GM21367 (cell line): ENCODE data around the gene OR2T1.
"Not testable (repeated sequence)": the region's sequence is repeated elsewhere in the genome, so short reads cannot be mapped to it uniquely, and the experiment has no call there.

ENCODE experiments used
- ATAC-seq: cut with Tn5 transposase; IDR thresholded peaks from one replicate; pipeline ENCODE4 v1.9.1; 2021; ENCODE audit not compliant: unreplicated experiment

The OR2T1 gene

DNA sequence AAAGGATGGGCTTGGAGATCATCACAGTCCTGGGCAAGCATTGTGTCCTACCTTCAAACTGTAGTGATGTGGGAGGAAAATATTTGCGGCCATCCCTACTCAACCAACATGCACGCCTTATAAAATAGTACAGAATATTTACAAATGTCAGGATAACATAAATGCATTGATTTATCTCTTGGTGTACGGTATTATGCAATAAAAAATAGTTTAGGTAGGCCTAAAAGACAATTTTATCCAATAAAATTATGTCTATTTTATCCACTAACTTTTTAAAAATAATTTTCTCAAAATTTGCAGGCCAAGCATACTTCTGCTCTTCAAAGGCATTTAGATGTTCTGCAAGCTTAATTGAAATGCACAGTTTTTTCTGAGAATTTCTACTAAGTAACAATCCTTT, at the start of gene OR2T1:
TSS of gene OR2T1 (plus strand) at position 301 of the 400 bp plus-strand sequence. CDS start 3,100 bp downstream, outside the sequence.
- ATAC-seq, result no peak

- no peak for ATAC-seq
Observed at GRCh38 chr1:248359415-248359814, 43.4 kb upstream of the OR2T1 start.

- no peak for ATAC-seq
Observed at GRCh38 chr1:248361121-248361715, 41.6 kb upstream of the OR2T1 start, which contains the start of gene OR2T4. Gene OR2T4, plus strand, starts transcription at chr1:248361665. Its CDS starts 0 bp downstream, at chr1:248361665.

- no peak for ATAC-seq
Observed at GRCh38 chr1:248366609-248367008, 36.2 kb upstream of the OR2T1 start.

- ATAC-seq, result no peak
Observed at GRCh38 chr1:248372394-248372793, 30.5 kb upstream of the OR2T1 start.

- no peak for ATAC-seq
Observed at GRCh38 chr1:248373761-248374160, 29.1 kb upstream of the OR2T1 start.

DNA sequence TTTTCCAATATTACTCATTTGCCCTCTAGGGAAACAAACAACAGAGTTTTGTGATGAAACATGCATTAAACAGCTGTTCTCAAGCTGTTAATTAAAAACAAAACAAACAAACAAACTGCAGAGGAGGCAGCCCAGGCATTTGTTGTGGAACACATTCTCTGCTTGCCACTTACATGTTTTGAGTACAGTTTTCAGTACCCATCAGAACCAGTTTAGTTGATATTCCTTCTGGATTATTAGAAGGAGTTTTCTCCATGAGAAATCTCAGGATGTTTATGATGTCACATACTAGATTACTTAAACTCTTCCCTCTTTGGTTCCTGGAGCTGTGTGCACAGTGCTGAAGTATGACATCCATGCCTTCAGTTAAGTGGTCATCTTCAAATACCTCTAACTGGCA, 27.4 kb upstream of the OR2T1 start, which contains the start of gene OR2T6:
TSS of gene OR2T6 (plus strand) at position 301 of the 400 bp plus-strand sequence. CDS start 11,863 bp downstream, outside the sequence.
- no peak for ATAC-seq

GRCh38 chr1:248376916-248377315, 25.9 kb upstream of the OR2T1 start:
- no peak for ATAC-seq

GRCh38 chr1:248380854-248381253, 22.0 kb upstream of the OR2T1 start:
- no peak for ATAC-seq

DNA sequence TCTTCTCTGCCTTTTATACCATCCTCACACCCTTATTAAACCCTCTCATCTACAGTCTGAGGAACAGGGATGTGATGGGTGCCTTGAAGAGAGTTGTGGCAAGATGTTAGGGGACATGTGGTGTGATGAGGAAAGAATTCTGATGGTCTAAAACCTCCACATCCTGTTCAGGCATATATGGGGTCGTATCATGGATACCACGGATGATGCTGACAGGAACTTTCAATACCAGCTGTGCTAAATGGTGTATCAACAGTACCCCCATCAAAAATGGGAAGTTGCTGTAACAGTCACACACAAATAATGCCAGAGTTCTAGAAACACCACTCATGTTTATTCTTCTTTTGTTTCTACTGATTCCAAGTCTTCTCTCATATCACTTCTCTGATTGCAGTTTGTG, 14.4 kb upstream of the OR2T1 start:
- no peak for ATAC-seq

DNA sequence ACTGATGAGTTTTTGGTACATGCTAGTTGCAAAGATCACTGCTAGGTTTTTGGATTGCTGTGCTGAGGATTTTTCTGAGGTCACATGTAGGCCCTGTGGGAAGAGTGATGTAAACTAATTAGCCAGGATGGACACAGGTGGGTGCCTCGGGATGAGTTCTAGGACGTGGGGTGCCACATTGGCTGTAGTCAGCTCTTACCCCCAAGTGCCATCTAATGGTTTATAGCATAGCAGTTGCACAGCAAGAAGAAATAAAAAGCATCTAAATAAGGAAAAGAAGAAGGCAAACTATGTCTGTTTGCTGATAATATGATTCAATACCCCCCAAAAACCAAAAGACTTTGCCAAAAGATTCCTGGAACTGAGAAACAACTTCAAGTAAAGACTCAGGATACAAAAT, 9.8 kb upstream of the OR2T1 start:
- ATAC-seq, result no peak

DNA sequence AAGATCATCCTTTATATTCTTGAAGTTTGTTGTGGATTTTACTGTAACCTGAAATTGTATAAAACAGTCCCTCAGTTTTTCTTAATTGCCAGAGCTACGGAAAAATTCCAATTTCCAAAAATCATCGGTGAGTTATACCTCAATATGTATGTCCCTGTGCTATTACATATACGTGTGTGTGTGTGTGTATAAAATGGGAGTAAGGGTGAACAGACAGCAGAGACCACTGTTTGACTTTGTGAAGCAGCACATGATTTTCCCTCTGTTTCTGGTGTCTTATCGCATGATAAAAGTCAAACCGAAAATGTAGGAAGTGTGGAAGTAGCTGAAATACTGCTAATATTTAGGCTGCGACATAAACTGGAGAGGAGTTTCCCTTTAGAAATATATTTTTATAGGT, 1.2 kb downstream of the OR2T1 start:
- no peak for ATAC-seq

- ATAC-seq, result no peak
Observed at GRCh38 chr1:248406721-248407692, 4.2 kb downstream of the OR2T1 start.

- ATAC-seq, result no peak
Observed at GRCh38 chr1:248416226-248416625, 13.4 kb downstream of the OR2T1 start.

- no peak for ATAC-seq
Observed at GRCh38 chr1:248417854-248418253, 15.0 kb downstream of the OR2T1 start.

- no peak for ATAC-seq
Observed at GRCh38 chr1:248421384-248421783, 18.5 kb downstream of the OR2T1 start.

- ATAC-seq, result peak; percentile 44
Observed at GRCh38 chr1:248427526-248428191, 24.8 kb downstream of the OR2T1 start.

DNA sequence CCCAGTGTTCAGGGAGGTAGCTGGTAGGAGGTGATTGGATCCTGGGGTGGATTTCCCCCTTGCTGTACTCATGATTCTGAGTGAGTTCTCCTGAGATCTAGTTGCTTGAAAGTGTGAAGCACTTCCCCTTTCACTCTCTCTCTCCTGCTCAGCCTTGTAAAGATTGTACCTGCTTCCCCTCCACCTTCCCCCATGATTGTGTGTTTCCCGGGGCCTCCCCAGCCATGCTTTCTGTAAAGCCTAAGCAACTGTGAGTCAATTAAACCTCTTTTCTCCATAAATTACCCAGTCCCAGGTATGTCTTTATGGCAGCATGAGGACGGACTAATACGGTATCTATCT, 25.3 kb downstream of the OR2T1 start:
- ATAC-seq, result peak; percentile 93

DNA sequence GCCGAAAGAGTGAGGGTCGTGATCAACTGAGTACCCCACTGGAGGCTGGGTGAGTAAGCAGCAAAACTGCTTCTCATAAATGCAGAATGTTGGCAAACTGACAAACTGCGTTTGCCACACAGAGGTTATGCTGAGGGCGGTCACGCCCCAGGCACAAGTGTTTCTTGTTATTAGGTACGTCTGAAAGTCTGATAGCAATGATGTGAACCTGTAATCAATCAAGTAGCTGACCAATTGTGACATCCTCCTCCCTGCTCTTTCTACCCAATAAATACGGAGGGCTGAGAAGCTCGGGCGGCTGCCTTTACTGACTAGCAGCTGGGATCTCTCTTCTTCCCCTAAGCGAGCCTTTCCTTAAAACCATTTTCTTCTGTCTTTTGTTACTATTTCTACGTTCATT, 28.8 kb downstream of the OR2T1 start:
- not testable (repeated sequence) for ATAC-seq

GRCh38 chr1:248432201-248432600, 29.4 kb downstream of the OR2T1 start:
- not testable (repeated sequence) for ATAC-seq

- not testable (repeated sequence) for ATAC-seq
Observed at GRCh38 chr1:248433811-248434415, 31.1 kb downstream of the OR2T1 start.
